Ureter (tissue), 1 donor: Measurements from ENCODE around the gene CDKN3. TPM values are rescaled to one million over a fixed set of nuclear protein-coding genes. Genes with fewer than 3 reads are reported as not detected.
"Not testable (repeated sequence)": the region's sequence is repeated elsewhere in the genome, so short reads cannot be mapped to it uniquely, and the experiment has no call there.

Experiments
- DNase-seq: peaks from one replicate; pipeline ENCODE4 v3.0.0-alpha.2; 2020; ENCODE audit warnings: low spot score
- total RNA-seq: library from RNA; stranded (reverse); gene quantifications from one replicate; pipeline ENCODE4 v1.2.4, GENCODE V29; 2023
- donor health status: DM: yes; HTN: yes; CAD: no.

Gene CDKN3
- total RNA-seq, 1 donor from 2014 or later, result 2.4 TPM

DNA sequence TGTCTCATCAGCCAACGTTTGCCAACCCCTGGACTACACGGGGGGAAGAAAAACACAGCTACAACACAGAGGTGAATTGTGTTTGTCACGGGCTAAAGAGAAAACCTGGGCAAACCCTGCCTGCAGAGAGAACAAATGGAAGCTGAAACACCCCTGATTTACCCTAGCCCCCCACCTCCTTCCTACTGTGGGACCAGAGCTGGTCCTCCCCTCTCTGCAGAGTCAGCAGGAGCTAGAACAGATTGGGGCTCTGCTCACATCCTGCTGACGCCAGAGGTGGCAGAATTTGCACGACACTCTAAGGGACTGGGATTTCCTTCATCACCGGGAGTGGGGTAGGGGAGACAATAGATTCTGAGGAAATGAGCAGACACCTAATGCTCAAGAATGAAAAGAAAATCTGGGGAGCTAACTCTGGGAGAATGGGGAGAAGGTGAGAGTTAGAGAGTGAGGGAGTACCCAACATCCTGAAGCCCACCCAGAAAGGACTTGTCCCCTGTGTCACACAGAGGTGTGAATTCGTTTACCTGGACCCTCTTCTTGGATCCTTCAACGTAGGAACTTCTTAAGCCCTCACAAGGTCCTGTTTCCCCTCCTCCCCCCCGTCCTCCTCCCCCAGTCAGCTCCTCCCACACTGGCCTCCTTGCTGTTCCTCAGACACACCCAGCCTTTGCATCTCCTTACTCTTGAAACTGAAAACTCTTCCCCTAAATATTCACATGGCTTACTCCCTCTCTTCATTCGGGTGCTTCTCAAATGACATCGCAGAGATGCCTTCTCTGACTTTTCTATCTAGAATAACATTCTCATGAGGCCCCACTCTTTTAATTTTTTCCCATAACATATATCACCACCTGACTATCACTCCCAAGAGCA is 26.2 kb upstream of the CDKN3 start:
- no peak for DNase-seq

DNA sequence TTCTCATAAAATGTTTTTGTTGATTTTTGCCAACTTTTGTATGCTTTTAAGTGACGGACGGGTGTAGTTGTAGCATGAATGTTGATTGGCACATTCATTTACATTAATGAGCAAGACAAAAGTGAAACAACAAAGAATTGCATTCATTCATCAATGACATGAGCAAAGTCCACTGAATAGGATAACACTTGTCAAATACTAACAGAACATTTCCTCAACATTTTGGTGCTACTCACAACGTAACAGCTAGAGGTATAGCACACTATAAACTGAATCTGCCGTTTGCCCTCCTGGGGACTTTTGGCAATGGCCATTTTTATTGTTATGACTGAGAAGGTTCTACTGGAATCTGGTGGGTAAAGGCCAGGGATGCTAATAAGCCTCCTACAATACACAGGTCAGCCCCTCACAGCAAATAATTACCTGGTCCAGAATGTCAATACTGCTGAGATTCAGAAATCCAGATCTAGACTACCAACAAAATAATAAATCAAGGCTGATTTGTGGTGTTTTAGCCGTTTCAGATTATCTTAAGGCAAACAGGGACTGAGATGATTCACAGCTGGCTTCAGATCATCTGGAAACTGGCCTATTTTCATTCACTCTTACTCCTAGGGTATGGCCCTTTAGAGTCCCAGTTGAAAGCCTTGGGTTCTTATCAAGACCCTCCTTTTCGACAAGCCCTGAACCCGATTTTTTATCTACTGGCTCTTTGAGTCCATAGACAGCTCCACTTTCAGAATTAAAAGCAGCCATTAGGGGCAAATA is 22.5 kb upstream of the CDKN3 start:
- DNase-seq, result no peak

DNA sequence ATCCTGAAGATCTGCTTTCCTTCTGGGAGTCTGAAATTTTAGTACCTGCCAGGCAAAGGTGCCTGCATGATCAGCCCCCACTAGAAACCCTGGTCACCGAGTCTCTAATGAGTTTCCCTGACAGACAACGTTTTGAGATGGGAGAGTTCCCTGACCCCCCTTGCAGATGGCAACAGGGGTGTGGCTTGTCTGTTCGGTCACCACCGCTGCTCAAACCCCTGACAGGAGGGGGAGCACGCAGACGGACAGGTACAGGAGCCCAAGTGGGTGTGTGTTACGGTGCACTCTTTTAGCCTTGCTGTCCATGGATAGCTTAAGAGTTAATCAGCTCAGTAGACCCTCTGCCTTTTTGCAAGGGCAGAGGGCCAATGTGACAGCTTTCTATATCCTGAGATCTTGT is 19.3 kb upstream of the CDKN3 start:
- DNase-seq, result no peak

DNA sequence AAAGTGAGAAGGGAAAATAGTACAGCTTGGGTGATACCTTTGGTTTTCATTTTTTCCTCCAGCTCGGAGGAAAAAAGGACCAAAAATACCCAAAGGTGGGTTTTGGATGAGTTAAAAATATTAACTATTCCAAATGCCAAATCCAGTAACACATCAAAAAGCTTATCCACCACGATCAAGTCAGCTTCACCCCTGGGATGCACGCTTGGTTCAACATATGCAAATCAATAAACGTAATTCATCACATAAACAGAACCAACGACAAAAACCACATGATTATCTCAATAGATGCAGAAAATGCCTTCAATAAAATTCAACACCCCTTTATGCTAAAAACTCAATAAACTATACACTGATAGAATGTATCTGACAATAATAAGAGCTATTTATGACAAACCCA is 17.9 kb upstream of the CDKN3 start:
- not testable (repeated sequence) for DNase-seq

DNA sequence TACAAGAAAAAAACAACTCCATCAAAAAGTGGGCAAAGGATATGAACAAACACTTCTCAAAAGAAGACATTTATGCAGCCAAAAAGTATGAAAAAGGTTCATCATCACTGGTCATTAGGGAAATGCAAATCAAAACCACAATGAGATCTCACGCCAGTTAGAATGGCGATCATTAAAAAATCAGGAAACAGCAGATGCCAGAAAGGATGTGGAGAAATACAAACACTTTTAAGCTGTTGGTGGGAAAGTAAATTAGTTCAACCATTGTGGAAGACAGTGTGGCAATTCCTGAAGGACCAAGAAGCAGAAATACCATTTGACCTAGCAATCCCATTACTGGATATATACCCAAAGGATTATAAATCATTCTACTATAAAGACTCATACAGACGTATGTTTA is 16.2 kb upstream of the CDKN3 start:
- DNase-seq, result not testable (repeated sequence)

DNA sequence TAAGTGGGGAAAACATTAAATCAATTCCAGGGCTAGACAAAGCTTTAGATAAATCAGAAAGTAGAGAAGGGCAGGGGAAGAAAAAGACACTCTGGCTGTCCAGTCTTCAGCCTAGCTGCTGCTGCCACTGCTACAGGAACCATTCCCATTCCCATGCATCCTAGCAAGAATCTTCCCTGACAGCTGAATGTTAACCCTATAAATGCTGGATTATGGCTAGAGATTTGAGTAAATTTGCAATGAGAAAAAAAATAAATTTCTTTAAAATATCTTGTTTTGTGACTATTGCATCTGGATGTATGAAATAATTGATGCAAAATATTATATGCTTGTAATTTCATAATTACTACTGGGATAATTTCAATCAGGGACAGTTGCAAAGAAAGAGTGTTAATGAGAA is 15.0 kb upstream of the CDKN3 start:
- no peak for DNase-seq

DNA sequence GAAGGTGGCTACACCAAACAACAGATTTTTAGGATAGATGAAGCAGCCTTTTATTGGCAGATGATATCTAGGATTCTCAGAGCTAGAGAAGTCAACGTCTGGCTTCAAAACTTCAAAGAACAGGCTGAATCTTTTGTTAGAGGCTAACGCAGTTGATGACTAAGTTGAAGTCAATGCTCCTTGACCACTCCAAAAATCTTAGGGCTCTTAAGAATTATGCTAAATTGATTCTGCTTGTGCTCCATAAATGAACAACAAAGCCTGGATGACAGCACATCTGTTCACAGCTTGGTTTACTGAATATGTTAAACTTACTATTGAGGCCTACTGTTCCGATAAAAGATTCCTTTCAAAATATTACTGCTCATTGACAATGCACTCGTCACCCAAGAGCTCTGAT is 13.0 kb upstream of the CDKN3 start:
- no peak for DNase-seq

DNA sequence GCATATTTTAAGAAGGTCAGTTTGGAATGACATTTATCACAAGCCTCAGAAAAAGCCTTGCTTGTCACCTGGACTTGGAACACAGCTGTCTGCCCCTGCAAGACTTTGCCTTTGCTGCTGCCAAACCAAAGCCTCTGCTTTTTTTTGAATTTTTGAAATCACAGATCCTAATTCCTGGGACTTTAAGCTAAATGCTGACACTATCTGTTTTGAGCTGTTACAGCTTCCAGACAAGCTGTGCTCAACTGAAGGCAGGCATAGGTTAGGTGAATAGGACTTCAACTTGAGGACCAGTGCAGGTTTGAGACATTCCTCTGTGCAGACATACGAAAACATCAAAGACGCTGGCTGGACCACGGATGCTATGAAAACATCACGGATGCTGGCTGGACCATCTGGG is 11.3 kb upstream of the CDKN3 start:
- DNase-seq, result no peak

DNA sequence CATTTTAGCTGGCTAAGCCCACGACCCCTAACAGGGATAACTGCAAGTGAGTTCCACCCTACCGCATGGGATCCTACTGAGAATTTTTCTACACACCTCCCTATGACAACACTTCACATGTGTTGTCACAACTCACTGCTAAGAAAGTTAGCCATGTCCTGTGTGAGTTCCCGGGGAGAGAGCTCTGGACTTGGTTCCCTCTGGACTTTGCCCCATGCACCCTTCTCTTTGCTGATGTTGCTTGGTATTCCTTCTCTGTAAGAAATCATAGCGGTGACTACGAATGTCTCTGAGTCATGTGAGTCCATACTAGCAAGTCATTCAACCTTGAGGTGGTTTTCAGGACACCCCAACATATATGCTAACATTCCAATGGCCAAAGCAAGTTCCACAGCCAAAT is 9.5 kb upstream of the CDKN3 start:
- DNase-seq, result no peak

DNA sequence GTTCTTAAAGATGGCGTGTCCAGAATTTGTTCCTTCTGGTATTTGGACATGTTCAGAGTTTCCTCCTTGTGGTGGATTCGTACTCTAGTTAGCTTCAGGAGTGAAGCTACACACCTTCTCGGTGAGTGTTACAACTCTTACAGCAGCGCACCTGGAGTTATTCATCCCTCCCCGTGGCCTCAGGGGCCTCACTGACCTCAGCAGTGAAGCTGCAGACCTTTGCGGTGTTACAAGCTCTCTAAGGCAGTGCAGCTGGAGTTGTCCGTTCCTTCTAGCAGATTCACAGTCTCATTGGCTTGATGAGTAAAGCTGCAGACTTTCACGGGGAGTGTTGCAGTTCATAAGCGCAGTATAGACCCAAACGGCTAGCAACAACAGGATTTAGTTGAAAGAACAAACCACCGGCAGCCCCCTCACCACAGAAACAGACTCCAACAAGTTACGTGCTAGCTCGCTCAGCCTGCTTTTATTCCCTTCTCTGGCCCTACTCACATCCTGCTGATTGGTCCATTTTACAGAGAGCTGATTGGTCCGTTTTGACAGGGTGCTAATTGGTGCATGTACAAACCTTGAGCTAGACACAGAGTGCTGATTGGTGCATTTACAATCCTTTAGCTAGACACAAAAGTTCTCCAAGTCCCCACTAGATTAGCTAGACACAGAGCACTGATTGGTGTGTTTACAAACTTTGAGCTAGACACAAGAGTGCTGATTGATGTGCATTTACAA is 4.5 kb upstream of the CDKN3 start:
- DNase-seq, result no peak

DNA sequence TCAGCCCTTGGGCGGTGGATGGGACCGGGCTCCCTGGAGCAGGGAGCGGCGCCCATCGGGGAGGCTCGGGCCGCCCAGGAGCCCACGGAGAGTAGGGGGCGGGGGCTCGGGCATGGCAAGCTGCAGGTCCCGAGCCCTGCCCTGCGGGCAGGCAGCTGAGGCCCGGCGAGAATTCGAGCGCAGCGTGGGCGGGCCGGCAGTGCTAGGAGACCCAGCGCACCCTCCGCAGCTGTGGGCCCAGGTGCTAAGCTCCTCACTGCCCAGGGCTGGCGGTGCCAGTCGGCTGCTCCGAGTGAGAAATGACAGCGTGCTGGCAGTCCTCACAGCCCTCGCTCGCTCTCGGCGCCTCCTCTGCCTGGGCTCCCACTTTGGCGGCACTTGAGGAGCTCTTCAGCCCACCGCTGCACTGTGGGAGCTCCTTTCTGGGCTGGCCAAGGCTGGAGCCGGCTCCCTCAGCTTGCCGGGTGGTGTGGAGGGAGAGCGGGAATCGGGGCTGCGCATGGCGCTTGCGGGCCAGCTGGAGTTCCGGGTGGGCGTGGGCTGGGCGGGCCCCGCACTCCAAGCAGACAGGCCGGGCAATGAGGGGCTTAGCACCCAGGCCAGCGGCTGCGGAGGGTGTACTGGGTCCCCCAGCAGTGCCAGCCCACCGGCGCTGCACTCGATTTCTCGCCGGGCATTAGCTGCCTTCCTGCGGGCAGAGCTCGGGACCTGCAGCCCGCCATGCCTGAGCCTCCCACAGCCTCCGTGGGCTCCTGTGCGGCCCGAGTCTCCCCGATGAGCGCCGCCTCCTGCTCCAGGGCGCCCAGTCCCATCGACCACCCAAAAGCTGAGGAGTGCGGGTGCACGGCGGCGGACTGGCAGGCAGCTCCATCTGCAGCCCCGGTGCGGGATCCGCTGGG is 3.6 kb upstream of the CDKN3 start:
- DNase-seq, result not testable (repeated sequence)

DNA sequence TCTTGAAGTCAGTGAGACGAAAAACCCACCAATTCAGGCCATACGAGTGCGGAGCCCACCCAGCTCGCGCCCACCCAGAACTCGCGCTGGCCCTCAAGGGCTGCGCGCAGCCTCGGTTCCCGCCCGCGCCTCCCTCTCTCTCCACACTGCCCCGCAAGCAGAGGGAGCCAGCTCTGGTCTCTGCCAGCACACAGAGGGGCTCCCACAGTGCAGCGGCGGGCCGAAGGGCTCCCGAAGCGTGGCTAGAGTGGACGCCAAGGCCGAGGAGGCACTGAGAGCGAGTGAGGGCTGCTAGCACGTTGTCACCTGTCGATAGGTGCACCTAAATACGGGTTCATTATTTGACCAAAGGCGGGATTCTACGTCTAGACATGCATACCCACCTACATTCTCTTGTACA is 2.2 kb upstream of the CDKN3 start:
- DNase-seq, result no peak

DNA sequence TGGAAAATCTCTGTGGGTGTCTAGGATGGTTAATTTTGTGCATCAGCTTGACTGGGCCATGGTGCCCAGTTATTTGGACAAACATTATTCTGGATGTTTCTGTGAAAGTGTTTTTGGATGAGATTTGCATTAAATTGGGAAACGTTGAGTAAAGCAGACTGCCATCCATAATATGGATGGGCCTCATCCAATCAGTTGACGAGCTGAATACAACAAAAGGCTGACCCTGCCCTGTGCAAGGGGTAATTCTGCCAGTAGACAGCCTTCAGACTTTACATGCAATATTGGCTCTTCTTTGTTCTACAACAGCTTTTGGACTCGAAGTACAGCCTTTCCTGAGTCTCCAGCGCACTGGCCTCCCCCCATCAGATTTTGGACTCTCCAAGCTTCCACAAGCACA is 1.5 kb upstream of the CDKN3 start:
- no peak for DNase-seq

DNA sequence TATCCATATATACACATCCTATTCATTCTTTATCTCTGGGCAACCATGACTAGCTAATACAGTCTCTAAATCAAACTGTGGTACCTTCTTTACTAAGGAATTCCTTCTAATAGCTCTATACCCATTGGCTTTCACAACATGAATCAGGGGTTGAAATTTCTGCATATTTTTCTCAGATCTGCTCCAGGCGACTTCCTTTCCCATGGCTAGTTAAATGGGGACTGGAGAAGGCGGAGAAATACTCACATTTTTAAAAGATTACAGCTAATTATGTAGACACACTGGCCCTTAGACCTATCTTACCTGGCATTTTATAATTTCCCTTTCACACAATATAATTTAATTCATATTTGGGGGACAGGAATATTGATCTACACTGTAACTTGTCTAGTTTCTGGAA is 1.1 kb upstream of the CDKN3 start:
- no peak for DNase-seq

DNA sequence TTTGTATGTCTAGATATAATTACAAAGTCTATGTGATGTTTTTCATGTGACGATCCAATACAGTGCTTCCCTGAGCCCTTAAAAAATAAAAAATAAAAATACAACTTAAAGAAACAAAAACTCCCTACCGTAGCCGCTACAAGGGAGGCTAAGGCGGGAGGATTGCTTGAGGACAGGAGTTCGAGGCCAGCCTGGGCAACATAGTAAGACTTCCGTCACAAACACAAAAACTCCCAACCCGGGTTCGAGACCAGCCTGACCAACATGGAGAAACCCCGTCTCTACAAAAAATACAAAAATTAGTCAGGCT is 669 bp upstream of the CDKN3 start:
- DNase-seq, result no peak

DNA sequence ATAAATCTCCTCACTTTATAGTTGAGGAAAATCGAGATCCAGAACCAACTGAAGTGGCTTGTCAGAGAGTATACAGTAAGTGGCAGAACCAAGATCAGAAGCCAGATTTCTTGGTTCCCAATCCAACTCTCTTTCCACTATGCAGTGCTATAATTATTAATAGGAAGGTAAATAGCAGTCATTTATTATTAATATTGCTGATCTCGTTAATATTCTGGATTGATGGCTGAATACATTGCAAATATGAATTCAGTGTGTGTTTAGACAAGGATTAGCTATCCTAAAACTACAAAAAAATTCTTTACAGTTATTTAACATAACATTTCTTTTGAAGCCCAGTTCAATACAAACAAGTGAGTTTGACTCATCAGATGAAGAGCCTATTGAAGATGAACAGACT is 2.8 kb downstream of the CDKN3 start:
- DNase-seq, result no peak

DNA sequence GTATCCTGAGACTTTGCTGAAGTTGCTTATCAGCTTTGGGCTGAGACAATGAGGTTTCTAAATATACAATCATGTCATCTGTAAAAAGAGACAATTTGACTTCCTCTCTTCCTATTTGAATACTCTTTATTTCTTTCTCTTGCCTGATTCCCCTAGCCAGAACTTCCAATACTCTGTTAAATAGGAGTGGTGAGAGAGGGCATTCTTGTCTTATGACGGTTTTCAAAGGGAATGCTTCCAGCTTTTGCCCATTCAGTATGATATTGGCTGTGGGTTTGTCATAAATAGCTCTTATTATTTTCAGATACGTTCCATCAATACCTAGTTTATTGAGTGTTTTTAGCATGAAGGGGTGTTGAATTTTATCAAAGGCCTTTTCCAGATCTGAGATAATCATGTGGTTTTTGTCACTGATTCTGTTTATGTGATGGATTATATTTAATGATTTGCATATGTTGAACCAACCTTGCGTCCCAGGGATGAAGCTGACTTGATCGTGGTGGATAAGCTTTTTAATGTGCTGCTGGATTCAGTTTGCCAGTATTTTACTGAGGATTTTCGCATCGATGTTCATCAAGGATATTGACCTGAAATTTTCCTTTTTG is 6.7 kb downstream of the CDKN3 start:
- DNase-seq, result not testable (repeated sequence)

DNA sequence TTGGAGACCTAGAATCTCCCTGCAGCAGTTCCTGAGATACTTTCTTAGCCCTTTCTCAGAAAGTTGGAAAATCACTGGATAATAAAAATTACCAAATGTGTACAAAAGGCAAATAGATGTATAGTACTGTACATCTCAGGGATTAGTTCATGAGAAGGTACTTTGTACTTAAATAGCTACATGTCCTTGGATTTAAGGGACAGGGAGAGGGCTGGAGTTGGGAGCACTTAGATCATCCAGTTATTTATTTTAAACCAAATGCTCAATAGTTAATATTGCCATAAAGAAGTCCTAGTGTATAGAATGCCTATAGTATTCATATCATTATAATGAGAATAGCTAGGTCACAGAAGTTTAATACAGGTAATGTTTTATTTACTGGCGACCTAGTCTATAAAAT is 13.4 kb downstream of the CDKN3 start:
- DNase-seq, result no peak

DNA sequence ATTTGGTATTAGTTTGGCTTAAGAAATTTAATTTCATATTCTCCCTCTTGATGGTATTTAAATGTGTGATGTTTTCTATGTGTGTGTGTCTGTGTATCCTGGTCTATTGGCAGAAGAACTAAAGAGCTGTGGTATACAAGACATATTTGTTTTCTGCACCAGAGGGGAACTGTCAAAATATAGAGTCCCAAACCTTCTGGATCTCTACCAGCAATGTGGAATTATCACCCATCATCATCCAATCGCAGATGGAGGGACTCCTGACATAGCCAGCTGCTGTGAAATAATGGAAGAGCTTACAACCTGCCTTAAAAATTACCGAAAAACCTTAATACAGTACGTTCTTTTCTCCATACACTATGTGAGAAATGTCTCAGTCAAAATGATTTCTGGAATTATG is 14.6 kb downstream of the CDKN3 start:
- no peak for DNase-seq

DNA sequence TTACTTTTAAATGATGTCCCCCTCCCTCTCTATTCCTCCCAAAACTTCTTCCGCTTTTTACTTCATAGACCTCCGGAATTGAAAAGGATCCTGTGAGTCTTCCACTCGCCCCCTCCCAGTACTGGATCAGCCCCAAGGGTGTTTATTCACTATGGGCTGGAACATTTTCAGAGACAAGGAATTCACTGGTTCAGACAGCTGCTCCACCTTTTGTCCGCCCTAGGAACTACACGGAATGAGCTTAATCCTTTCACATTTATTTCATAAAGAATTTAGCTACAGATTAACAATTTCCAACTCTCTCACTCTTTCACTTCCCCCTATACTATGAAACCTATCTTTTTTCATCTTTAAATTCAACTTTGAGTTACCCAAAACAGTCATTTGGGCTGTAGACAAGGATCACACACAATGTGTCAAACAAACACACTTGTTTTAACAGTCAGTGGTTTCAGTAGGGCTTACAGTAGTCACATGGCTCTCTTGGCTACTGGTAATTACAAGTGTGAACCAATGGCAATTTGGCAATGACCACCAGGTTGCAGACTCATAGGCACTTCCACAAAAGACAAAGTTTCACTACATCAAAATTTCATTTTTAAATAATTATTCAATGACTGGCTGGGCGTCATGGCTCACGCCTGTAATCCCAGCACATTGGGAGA is 23.8 kb downstream of the CDKN3 start:
- DNase-seq, result no peak

DNA sequence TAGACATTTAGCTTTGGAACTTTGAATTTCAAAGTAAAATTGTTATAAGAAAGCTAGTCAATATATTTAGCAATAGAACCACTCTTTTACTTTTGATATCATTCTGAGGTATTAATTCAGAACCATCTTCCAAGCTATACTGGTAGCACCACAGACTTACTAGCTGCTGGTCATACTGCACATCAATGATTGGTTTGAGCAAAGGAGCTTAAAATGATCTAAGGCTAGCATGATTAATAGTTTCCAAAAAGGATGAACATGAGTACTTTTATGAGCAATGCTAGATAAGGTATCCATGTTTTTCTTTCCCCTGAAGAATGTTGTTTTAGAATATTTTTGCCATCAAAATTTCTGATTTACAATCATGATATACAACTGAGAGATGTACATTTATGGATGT is 27.2 kb downstream of the CDKN3 start:
- DNase-seq, result no peak
